ENCODE measurements around the gene ADPRHL1.
"Not testable (repeated sequence)": the region's sequence is repeated elsewhere in the genome, so short reads cannot be mapped to it uniquely, and the experiment has no call there.

ADPRHL1 gene

GRCh38 chr13:113477724-113478123 is 24.4 kb upstream of the ADPRHL1 start:
- no peak for DNase-seq

- no peak for DNase-seq
These were observed 23.5 kb upstream of the ADPRHL1 start for GRCh38 chr13:113476811-113477210.

- no peak for DNase-seq
These were observed 22.6 kb upstream of the ADPRHL1 start for GRCh38 chr13:113475911-113476310.

- no peak for DNase-seq
These were observed 22.0 kb upstream of the ADPRHL1 start for GRCh38 chr13:113475280-113475679.

GRCh38 chr13:113474179-113474578 is 20.9 kb upstream of the ADPRHL1 start:
- DNase-seq: no peak

GRCh38 chr13:113472355-113473025 is 19.2 kb upstream of the ADPRHL1 start:
- no peak for DNase-seq

GRCh38 chr13:113471844-113472243 is 18.6 kb upstream of the ADPRHL1 start:
- no peak for DNase-seq

- not testable (repeated sequence) for DNase-seq
These were observed 17.4 kb upstream of the ADPRHL1 start for GRCh38 chr13:113470635-113471163.

GRCh38 chr13:113470073-113470472 is 16.8 kb upstream of the ADPRHL1 start:
- no peak for DNase-seq

GRCh38 chr13:113469582-113469981 is 16.3 kb upstream of the ADPRHL1 start:
- no peak for DNase-seq

- DNase-seq: no peak
These were observed 15.3 kb upstream of the ADPRHL1 start for GRCh38 chr13:113468472-113469201.

- DNase-seq: no peak
These were observed 14.7 kb upstream of the ADPRHL1 start for GRCh38 chr13:113468029-113468428.

GRCh38 chr13:113466383-113466782 is 13.1 kb upstream of the ADPRHL1 start:
- no peak for DNase-seq

- no peak for DNase-seq
These were observed 12.0 kb upstream of the ADPRHL1 start for GRCh38 chr13:113465300-113465699.

GRCh38 chr13:113464476-113464875 is 11.2 kb upstream of the ADPRHL1 start:
- no peak for DNase-seq

GRCh38 chr13:113461022-113461751 is 7.9 kb upstream of the ADPRHL1 start:
- DNase-seq: no peak

- no peak for DNase-seq
These were observed 7.3 kb upstream of the ADPRHL1 start for GRCh38 chr13:113460599-113460998.

- DNase-seq: no peak
These were observed 6.8 kb upstream of the ADPRHL1 start for GRCh38 chr13:113460064-113460555.

GRCh38 chr13:113458253-113459065 is 5.2 kb upstream of the ADPRHL1 start:
- no peak for DNase-seq

- DNase-seq: no peak
These were observed 4.2 kb upstream of the ADPRHL1 start for GRCh38 chr13:113457510-113457909.

- DNase-seq: no peak
These were observed 2.9 kb upstream of the ADPRHL1 start for GRCh38 chr13:113456116-113456702.

GRCh38 chr13:113455384-113455783 is 2.1 kb upstream of the ADPRHL1 start:
- no peak for DNase-seq

Data from NCI-H2029 (cell line).